ENCODE data around the gene DOCK2.

- TF ChIP-seq, protein P1, sequence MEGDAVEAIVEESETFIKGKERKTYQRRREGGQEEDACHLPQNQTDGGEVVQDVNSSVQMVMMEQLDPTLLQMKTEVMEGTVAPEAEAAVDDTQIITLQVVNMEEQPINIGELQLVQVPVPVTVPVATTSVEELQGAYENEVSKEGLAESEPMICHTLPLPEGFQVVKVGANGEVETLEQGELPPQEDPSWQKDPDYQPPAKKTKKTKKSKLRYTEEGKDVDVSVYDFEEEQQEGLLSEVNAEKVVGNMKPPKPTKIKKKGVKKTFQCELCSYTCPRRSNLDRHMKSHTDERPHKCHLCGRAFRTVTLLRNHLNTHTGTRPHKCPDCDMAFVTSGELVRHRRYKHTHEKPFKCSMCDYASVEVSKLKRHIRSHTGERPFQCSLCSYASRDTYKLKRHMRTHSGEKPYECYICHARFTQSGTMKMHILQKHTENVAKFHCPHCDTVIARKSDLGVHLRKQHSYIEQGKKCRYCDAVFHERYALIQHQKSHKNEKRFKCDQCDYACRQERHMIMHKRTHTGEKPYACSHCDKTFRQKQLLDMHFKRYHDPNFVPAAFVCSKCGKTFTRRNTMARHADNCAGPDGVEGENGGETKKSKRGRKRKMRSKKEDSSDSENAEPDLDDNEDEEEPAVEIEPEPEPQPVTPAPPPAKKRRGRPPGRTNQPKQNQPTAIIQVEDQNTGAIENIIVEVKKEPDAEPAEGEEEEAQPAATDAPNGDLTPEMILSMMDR (IDR thresholded peaks at IDR 0.05; ENCODE audit: extremely low read depth in 1 of 2, insufficient read depth in 1 of 2, low read depth in 1 of 2, low read length in 2 of 2) = no peak
- no peak for TF ChIP-seq POLR2AphosphoS5 (IDR thresholded peaks at IDR 0.05; ENCODE audit: insufficient read depth, low read depth, low read length)
- TF ChIP-seq EZH2 (IDR thresholded peaks at IDR 0.05; ENCODE audit: borderline replicate concordance, low read depth, low read length, severe bottlenecking) = no peak
- no peak for TF ChIP-seq POLR2A (IDR thresholded peaks at IDR 0.05; ENCODE audit: low read depth, low read length)
- TF ChIP-seq MYC (IDR thresholded peaks at IDR 0.05; ENCODE audit: low read depth, low read length) = no peak
- no peak for TF ChIP-seq GATA2 (IDR thresholded peaks at IDR 0.05; ENCODE audit: insufficient read depth, insufficient read length, low read depth, low read length)
- TF ChIP-seq FOS (IDR thresholded peaks at IDR 0.05; ENCODE audit: borderline replicate concordance, insufficient read depth, low read length) = no peak
- no peak for TF ChIP-seq JUN (IDR thresholded peaks at IDR 0.05; ENCODE audit: borderline replicate concordance, insufficient read depth, insufficient read length, low read depth)
- TF ChIP-seq, protein P2, sequence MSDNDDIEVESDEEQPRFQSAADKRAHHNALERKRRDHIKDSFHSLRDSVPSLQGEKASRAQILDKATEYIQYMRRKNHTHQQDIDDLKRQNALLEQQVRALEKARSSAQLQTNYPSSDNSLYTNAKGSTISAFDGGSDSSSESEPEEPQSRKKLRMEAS (IDR thresholded peaks at IDR 0.05; ENCODE audit: insufficient read depth, insufficient read length) = no peak
Measured at GRCh38 chr5:169751490-169751889, 114.4 kb downstream of the DOCK2 start.
